ENCODE measurements around the gene RBFA.

DNA sequence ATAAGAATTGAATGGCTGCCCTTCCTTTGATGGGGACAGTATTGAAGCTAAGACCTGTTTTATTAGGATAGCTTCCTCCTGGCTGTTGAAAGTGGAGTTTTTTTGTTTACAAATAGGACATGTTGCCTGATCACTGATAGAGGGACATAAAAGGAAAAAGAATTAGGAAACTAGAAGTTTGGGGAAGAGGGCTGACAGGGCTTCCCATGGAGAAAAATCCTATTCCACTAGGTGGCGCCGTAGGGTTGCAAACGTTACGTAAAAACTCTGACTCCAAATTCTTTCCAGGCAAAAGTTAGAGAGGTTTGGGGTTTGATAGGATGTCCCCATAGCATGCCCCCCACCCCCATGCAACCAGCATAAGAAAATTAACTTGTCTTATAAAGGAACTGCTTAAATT lies 11.1 kb upstream of the RBFA start:
- no peak for TF ChIP-seq REST (IDR thresholded peaks at IDR 0.05; ENCODE audit: unreplicated experiment)
- no peak for TF ChIP-seq EZH2phosphoT487 (IDR thresholded peaks at IDR 0.05; ENCODE audit: unreplicated experiment)
- TF ChIP-seq, protein P1, sequence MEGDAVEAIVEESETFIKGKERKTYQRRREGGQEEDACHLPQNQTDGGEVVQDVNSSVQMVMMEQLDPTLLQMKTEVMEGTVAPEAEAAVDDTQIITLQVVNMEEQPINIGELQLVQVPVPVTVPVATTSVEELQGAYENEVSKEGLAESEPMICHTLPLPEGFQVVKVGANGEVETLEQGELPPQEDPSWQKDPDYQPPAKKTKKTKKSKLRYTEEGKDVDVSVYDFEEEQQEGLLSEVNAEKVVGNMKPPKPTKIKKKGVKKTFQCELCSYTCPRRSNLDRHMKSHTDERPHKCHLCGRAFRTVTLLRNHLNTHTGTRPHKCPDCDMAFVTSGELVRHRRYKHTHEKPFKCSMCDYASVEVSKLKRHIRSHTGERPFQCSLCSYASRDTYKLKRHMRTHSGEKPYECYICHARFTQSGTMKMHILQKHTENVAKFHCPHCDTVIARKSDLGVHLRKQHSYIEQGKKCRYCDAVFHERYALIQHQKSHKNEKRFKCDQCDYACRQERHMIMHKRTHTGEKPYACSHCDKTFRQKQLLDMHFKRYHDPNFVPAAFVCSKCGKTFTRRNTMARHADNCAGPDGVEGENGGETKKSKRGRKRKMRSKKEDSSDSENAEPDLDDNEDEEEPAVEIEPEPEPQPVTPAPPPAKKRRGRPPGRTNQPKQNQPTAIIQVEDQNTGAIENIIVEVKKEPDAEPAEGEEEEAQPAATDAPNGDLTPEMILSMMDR (conservative IDR thresholded peaks at IDR 0.05; ENCODE audit: low read depth in 2 of 2), result peak; percentile 69 to 77
- TF ChIP-seq POLR2AphosphoS5 (IDR thresholded peaks at IDR 0.05; ENCODE audit: low read depth), result no peak
- TF ChIP-seq EZH2 (IDR thresholded peaks at IDR 0.05; ENCODE audit: low read depth, unreplicated experiment), result no peak
- TF ChIP-seq JUNB (IDR thresholded peaks at IDR 0.05; ENCODE audit: unreplicated experiment), result no peak
- TF ChIP-seq ZNF462 (CRISPR knock-in tag; IDR thresholded peaks at IDR 0.05), result no peak
- TF ChIP-seq ZNF331 (CRISPR knock-in tag; IDR thresholded peaks at IDR 0.05; ENCODE audit: low read depth), result no peak
- TF ChIP-seq STAT1 (IDR thresholded peaks at IDR 0.05; ENCODE audit: unreplicated experiment), result no peak
- TF ChIP-seq NANOG (IDR thresholded peaks at IDR 0.05; ENCODE audit: borderline replicate concordance), result no peak
- no peak for TF ChIP-seq ZNF114 (CRISPR knock-in tag; IDR thresholded peaks at IDR 0.05)
